Upper lobe of left lung (tissue), 6 donors: ENCODE results near the gene GFOD1. TPM values are rescaled to one million over a fixed set of nuclear protein-coding genes. Genes with fewer than 3 reads are reported as not detected.
A peak's percentile ranks its signal among the peaks of the same experiment; 100 is the strongest.
"Not testable (repeated sequence)": the region's sequence is repeated elsewhere in the genome, so short reads cannot be mapped to it uniquely, and the experiment has no call there.

Source experiments
- ATAC-seq, 2 donors: fragments of 200-7000 bp; cut with Tn5 transposase; one replicate each; pipeline ENCODE4 v1.9.1; 2022; ENCODE audit warnings: mild to moderate bottlenecking in 2 of 2, moderate library complexity in 2 of 2; ENCODE audit not compliant: low FRiP score in 2 of 2
- DNase-seq, 2 donors: peaks; one replicate each; pipeline ENCODE4 v3.0.0-alpha.2; 2019 to 2020
- H3K27ac ChIP-seq, 4 donors: fragments of 200-600 bp; sonication (generic); one replicate each; pipeline ENCODE4 v1.5.1; 2016 to 2019
- H3K27me3 ChIP-seq, 4 donors: fragments of 200-600 bp; sonication (generic); one replicate each; pipeline ENCODE4 v1.5.1; 2017 to 2019
- H3K36me3 ChIP-seq, 4 donors: fragments of 200-600 bp; sonication (generic); one replicate each; pipeline ENCODE4 v1.5.1; 2016 to 2019
- H3K4me1 ChIP-seq, 4 donors: fragments of 200-600 bp; sonication (generic); one replicate each; pipeline ENCODE4 v1.5.1; 2018 to 2019
- H3K4me3 ChIP-seq, 4 donors: fragments of 200-600 bp; sonication (generic); one replicate each; pipeline ENCODE4 v1.5.1; 2017 to 2019; ENCODE audit warnings: mild to moderate bottlenecking in 2 of 4, moderate library complexity in 1 of 4
- H3K9me3 ChIP-seq, 4 donors: fragments of 200-600 bp; sonication (generic); one replicate each; pipeline ENCODE4 v1.5.1; 2018 to 2019
- EP300 ChIP-seq, 4 donors: sonication (generic); formaldehyde crosslinking; IDR thresholded peaks; one replicate each; pipeline ENCODE4 v1.5.1; 2017; ENCODE audit warnings: antibody characterized with exemption in 4 of 4, control low read depth in 2 of 4
- POLR2A ChIP-seq, 4 donors: fragments of 450-650 bp; IDR thresholded peaks; one replicate each; pipeline ENCODE4 v1.5.1; 2016 to 2017; ENCODE audit warnings: antibody characterized with exemption in 4 of 4, mild to moderate bottlenecking in 2 of 4
- POLR2AphosphoS5 ChIP-seq, 2 donors: sonication (generic); formaldehyde crosslinking; IDR thresholded peaks; one replicate each; pipeline ENCODE4 v1.5.1; 2017; ENCODE audit warnings: antibody characterized with exemption in 2 of 2
- WGBS, 2 donors: methylation state at CpG; one replicate each; pipeline ENCODE4 v1.1.5; 2017 to 2018; 5-methylcytosine and 5-hydroxymethylcytosine counted together
- total RNA-seq, 6 donors: library from RNA; depleted of rRNA in 4 of 6; stranded (reverse); fragments of >200 nt in 4 of 6; gene quantifications; one replicate each; pipeline versions ENCODE4 v1.1.0 to v1.2.1, GENCODE V29; 2016 to 2021
- TF ChIP-seq, protein P1 (sequence below), 6 experiments: fragments of 450-650 bp in 4 of 6; fragments of 200-600 bp in 2 of 6; sonication (generic) in 2 of 6; IDR thresholded peaks; one replicate each; pipeline ENCODE4 v1.5.1; 2016 to 2019; ENCODE audit warnings: antibody characterized with exemption in 6 of 6
- donor health status: DM: no; HTN: no; CAD: no; lungs with moderate emphysema.
- donor health status: DM: no; HTN: yes; CAD: no; lungs with severe emphysema.

GFOD1 gene
- total RNA-seq, 6 donors from 2014 or later: 22.8 to 37.7 (median 25.8) TPM

DNA sequence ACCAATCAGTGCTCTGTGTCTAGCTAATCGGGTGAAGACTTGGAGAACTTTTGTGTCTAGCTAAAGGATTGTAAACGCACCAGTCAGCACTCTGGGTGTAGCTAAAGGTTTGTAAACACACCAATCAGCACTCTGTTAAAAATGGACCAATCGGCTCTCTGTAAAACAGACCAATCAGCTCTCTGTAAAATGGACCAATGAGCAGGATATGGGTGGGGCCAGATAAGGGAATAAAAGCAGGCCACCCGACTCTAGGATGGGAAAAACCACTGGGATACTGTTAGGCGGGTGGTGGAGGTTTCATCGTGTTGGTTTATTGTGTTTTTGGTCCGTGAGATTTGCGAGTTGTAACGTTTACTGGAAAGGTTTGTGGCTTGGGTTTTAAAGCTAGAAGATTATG is 25.5 kb upstream of the GFOD1 start:
- H3K4me3 ChIP-seq: no peak overlapping the region
- H3K4me1 ChIP-seq: peaks cover 0 to 7% (median 3%) of the 10 kb centered on the region in 4 donors
- H3K9me3 ChIP-seq: no peaks in the 10 kb centered on the region
- no peak for TF ChIP-seq EP300 (IDR thresholded peaks at IDR 0.05)
- no peak for TF ChIP-seq POLR2A (IDR thresholded peaks at IDR 0.05)
- TF ChIP-seq, protein P1, sequence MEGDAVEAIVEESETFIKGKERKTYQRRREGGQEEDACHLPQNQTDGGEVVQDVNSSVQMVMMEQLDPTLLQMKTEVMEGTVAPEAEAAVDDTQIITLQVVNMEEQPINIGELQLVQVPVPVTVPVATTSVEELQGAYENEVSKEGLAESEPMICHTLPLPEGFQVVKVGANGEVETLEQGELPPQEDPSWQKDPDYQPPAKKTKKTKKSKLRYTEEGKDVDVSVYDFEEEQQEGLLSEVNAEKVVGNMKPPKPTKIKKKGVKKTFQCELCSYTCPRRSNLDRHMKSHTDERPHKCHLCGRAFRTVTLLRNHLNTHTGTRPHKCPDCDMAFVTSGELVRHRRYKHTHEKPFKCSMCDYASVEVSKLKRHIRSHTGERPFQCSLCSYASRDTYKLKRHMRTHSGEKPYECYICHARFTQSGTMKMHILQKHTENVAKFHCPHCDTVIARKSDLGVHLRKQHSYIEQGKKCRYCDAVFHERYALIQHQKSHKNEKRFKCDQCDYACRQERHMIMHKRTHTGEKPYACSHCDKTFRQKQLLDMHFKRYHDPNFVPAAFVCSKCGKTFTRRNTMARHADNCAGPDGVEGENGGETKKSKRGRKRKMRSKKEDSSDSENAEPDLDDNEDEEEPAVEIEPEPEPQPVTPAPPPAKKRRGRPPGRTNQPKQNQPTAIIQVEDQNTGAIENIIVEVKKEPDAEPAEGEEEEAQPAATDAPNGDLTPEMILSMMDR (IDR thresholded peaks at IDR 0.05): no peak
- no peak for TF ChIP-seq POLR2AphosphoS5 (IDR thresholded peaks at IDR 0.05)
- ATAC-seq: no peak
- no peak for DNase-seq
- no peak overlapping the region for H3K27ac ChIP-seq
- 91 to 97% methylated on average over 9 of the region's 9 CpGs for WGBS, 2 donors
- no peaks in the 10 kb centered on the region for H3K27me3 ChIP-seq
- no peaks in the 10 kb centered on the region for H3K36me3 ChIP-seq

DNA sequence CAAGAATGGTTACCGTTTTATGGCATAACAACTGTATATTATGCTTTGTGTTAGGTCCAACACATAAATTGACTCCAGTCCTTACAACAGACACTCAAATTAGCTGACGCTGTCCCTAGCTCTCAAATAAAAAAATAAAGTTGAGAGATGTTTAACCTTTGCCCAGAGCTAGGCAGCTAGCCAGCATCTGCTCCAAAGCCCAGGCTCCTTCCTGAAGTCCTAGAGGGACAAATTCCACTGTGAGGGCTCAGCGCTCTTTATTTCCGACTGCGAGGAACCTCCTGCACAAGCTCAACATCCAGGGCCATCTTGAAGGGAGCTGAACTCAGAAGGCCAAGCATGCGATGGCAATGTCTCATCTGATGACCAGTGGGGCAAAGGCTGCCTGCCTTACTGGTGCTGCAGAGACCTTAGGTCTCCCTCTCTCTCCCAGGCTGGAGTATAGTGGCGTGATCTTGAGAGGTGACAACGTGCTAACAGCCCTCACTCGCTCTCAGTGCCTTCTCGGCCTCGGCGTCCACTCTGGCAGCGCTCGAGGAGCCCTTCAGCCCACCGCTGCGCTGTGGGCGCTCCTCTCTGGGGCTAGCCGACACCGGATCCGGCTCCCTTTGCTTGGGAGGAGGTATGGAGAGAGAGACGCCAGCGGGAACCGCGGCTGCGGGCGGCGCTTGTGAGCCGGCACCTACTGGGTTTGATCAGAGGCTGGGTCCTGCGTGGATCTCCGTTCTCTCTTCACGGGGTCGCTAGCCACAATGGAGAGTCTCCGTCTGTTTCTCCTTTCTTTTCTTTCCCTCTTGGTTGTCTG is 24.7 kb upstream of the GFOD1 start:
- no peak overlapping the region for H3K4me3 ChIP-seq
- no peaks in the 10 kb centered on the region for H3K27me3 ChIP-seq
- ATAC-seq (no peak), DNase-seq (peak in 1 of 2 donors; percentile 71)
- H3K9me3 ChIP-seq: no peaks in the 10 kb centered on the region
- H3K27ac ChIP-seq: no peak overlapping the region
- no peaks in the 10 kb centered on the region for H3K36me3 ChIP-seq
- no peak for TF ChIP-seq POLR2AphosphoS5 (IDR thresholded peaks at IDR 0.05)
- no peak for TF ChIP-seq EP300 (IDR thresholded peaks at IDR 0.05)
- no peak for TF ChIP-seq POLR2A (IDR thresholded peaks at IDR 0.05)
- peaks cover 0 to 7% (median 3%) of the 10 kb centered on the region in 4 donors for H3K4me1 ChIP-seq
- 82 to 83% methylated on average over 33 of the region's 33 CpGs for WGBS, 2 donors

DNA sequence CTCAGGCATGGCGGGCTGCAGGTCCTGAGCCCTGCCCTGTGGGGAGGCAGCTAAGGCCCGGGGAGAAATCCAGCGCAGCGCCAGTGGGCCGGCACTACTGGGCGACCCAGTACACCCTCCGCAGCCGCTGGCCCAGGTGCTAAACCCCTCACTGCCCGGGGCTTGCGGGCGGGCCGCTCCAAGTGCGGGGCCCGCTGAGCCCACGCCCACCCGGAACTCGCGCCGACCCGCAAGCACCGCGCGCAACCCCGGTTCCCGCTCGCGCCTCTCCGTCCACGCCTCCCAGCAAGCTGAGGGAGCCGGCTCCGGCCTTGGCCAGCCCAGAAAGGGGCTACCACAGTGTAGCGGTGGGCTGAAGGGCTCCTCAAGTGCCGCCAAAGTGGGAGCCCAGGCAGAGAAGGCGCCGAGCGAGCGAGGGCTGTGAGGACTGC is 23.8 kb upstream of the GFOD1 start:
- 94 to 100% methylated on average over 5 to 33 of the region's 37 CpGs for WGBS, 2 donors

DNA sequence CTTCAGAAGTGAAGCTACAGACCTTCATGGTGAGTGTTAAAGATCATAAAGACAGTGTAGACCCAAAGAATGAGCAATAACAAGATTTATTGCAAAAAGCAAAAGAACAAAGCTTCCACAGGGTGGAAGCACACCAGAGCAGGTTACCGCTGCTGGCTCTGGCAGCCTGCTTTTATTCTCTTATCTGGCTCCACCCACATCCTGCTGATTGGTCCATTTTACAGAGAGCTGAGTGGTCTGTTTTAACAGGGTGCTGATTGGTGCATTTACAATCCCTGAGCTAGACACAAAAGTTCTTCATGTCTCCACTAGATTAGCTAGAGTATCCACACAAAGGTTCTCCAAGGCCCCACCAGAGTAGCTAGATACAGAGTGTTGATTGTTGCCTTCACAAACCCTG is 23.0 kb upstream of the GFOD1 start:
- not testable (repeated sequence) for DNase-seq, H3K27me3 ChIP-seq

More for the DNA sequence above, 23.8 kb upstream of the GFOD1 start:
- DNase-seq: peak in 1 of 2 donors; percentile 66
- not testable (repeated sequence) for ATAC-seq, H3K27me3 ChIP-seq, H3K4me1 ChIP-seq, H3K27ac ChIP-seq, H3K36me3 ChIP-seq, H3K4me3 ChIP-seq, H3K9me3 ChIP-seq

DNA sequence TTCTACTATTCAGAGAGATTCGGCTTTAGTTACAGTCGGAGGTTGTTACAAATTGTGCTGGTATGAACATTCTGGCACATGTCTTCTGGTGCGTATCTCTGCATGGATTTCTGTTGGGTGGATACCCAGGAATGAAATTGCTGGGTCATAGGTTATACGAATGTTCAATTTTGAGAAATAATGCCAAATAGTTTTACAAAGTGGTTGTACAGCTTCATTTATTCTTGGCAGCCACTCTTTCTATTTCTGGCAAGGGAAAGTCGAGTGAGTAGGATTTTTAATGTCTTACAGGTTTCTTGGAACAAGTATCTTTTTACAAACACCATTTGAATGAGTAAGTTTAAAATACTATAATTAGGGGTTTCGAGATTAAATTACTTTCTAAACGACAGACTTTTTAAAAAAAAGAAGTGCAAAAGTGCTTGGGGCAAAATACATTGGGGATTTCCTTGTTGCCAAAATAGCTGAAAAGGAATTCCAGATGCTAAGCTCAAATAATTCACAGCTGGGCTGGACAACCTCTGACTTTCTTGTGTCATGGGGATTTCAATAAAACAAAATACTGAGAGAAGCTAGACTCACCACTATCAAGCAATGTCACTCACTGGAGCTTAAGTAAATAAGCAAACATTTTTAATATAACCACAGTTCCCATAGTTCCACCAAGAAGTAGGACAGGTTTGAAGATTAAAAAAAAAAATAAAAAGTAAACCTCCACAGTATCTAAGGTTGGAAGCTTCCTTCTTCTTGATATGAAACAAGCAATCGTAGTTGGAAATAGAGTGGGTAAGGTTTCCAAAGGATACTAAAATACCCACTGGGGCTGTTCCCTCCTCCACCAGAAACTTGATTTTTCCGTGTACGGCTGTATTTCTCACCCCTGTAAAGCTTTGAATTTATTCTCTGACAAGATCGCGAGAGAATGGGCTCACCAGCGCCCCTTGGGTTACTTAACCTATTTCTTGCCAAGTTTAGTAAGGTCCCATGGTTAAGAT is 21.6 kb upstream of the GFOD1 start:
- H3K4me1 ChIP-seq: peaks cover 0 to 7% (median 3%) of the 10 kb centered on the region in 4 donors
- no peaks in the 10 kb centered on the region for H3K27me3 ChIP-seq
- no peak overlapping the region for H3K27ac ChIP-seq
- no peak overlapping the region for H3K4me3 ChIP-seq
- DNase-seq (no peak), ATAC-seq (peak in 1 of 2 donors; percentile 74)
- H3K9me3 ChIP-seq: no peaks in the 10 kb centered on the region
- no peaks in the 10 kb centered on the region for H3K36me3 ChIP-seq
- TF ChIP-seq POLR2AphosphoS5 (IDR thresholded peaks at IDR 0.05) (no peak), POLR2A (IDR thresholded peaks at IDR 0.05) (no peak), EP300 (IDR thresholded peaks at IDR 0.05) (no peak)
- TF ChIP-seq, protein P1 (IDR thresholded peaks at IDR 0.05): no peak
- WGBS, 2 donors: 62% methylated on average over 13 of the region's 13 CpGs

More for the DNA sequence above, 23.0 kb upstream of the GFOD1 start:
- not testable (repeated sequence) for H3K9me3 ChIP-seq, H3K4me3 ChIP-seq, ATAC-seq, H3K27ac ChIP-seq, H3K4me1 ChIP-seq, H3K36me3 ChIP-seq
- 85 to 95% methylated on average over 1 of the region's 1 CpG for WGBS, 2 donors

DNA sequence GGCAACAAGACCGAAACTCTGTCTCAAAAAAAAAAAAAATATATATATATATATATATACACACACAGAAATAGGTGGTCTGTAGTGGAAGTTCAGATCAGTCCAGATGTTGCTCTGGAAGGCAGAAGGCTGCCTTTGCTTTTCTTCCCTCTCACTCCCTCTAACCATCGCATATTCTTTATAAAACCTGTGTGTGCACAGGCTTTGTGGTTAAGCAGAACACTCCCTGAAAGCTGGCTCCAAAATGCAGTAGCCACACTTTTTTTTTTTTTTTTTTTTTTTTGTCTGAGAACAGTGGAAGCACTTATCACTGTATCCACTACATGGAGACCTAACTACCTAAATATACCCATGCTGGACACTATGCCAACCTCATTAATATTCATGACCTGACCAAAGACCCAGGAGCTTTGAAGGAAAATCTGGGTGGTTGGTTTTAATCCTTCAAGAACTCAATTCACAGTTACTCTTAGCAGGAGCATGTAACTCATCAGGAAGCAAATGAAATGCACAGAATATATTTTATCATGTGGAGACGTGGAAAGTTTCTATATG is 20.0 kb upstream of the GFOD1 start:
- H3K4me3 ChIP-seq: no peak overlapping the region
- DNase-seq (no peak), ATAC-seq (no peak)
- WGBS, 2 donors: 84 to 85% methylated on average over 3 of the region's 3 CpGs
- no peaks in the 10 kb centered on the region for H3K36me3 ChIP-seq
- no peaks in the 10 kb centered on the region for H3K9me3 ChIP-seq
- TF ChIP-seq, protein P1 (IDR thresholded peaks at IDR 0.05): no peak
- peaks cover 0 to 7% (median 3%) of the 10 kb centered on the region in 4 donors for H3K4me1 ChIP-seq
- no peak overlapping the region for H3K27ac ChIP-seq
- H3K27me3 ChIP-seq: no peaks in the 10 kb centered on the region
